ENCODE results near the gene ZFYVE9.
"Not testable (repeated sequence)": the region's sequence is repeated elsewhere in the genome, so short reads cannot be mapped to it uniquely, and the experiment has no call there.

The ZFYVE9 gene

GRCh38 chr1:52145137-52145536, 3.2 kb downstream of the ZFYVE9 start:
- DNase-seq (ENCODE audit: low read depth in 2 of 2) = no peak

- DNase-seq (ENCODE audit: low read depth in 2 of 2) = not testable (repeated sequence)
Measured at GRCh38 chr1:52150445-52150844, 8.6 kb downstream of the ZFYVE9 start.

GRCh38 chr1:52150946-52151345, 9.1 kb downstream of the ZFYVE9 start:
- no peak for DNase-seq (ENCODE audit: low read depth in 2 of 2)

DNA sequence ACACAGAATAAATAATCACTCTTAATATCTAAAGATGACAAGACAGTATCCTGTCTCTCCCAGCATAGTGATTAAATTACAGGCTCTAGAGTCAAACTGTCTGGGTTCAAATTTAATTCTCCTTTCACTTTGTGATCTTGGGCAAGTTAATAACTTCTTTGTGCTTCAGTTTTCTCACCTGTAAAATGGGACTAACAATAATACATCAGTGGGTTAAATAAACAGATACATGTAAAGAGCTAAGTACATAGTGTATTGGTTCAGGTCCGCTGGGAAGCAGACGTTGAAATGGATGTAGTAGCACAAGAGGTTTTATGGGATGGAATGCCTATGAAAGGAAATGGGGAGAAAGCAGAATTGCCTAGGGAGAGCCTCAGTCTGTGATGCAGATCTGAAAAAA, 10.7 kb downstream of the ZFYVE9 start:
- DNase-seq (ENCODE audit: low read depth in 2 of 2) = no peak

DNA sequence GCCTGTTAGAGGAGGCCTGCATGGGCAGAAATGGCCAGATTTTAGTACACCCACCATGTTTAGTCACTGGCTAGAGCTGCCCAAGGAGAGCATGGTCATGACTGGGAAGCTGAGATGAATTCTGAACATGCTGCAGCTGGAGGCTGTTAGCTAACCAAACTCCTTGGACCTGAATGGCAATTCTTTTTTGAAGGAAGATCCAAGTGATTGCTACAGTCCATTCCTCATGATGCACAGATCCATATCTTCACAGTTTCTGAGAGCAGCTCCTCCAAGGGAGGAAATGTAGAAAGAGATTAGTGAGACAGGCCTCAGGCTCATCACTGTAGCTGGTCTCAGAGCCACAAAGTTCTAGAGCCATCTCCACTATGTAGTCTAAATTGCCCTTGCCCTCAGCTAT, 11.1 kb downstream of the ZFYVE9 start:
- DNase-seq (ENCODE audit: low read depth in 2 of 2) = no peak

- no peak for DNase-seq (ENCODE audit: low read depth in 2 of 2)
Measured at GRCh38 chr1:52153898-52154297, 12.0 kb downstream of the ZFYVE9 start.

DNA sequence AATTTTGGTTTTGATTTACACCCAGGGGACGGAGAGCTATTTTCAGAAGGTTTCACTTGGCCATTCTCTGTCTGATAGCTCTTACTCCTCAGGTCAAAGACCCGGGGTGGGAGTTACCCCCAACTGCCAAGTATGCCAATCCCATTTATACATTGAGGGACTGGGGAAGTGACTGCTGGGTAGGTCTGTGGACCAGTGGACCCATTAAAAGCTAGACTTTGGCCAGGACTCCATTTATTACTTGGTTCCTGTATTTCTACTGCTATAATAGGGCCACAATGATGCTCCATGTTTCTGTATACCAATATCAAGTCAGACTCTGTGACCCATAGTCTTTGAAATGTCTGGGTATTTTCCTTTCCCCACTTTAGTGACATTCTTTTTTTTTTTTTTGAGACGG, 14.6 kb downstream of the ZFYVE9 start:
- DNase-seq (ENCODE audit: low read depth in 2 of 2) = no peak

DNA sequence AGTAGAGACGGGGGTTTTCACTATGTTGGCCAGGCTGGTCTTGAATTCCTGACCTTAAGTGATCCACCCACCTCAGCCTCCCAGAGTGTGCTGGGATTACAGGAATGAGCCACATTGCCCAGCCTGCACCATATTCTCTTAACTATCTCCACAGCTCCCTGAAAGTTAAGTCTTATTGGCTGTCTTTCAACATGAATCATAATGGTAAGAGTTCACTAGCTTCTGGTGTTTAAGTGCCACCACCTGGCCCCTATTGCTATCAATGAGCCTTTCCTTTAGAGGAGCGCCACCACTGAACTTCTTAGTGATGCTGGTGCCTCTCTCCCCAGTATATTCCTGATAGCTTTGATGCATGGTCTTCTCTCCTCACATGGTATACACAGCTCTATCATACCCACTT, 15.7 kb downstream of the ZFYVE9 start:
- DNase-seq (ENCODE audit: low read depth in 2 of 2) = no peak

DNA sequence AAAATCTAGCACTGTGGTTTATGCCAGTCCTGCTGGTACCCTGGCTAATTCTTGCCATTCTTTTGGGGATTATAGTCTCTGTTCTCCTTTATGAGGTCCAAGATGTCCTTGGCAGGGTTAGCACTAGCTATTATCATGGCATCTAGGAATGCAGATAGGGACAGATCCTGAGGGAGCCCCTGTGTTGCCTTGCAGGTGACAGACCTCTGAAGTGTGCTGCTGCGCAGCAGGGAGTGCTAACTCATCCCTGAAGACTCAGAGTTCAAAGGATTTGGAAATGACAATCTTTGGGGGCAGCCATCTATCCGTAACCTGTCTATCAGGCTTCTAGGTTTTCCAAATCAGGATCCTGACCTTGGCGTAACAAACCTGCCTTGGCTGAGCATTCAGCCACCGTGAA, 16.3 kb downstream of the ZFYVE9 start:
- no peak for DNase-seq (ENCODE audit: low read depth in 2 of 2)

DNA sequence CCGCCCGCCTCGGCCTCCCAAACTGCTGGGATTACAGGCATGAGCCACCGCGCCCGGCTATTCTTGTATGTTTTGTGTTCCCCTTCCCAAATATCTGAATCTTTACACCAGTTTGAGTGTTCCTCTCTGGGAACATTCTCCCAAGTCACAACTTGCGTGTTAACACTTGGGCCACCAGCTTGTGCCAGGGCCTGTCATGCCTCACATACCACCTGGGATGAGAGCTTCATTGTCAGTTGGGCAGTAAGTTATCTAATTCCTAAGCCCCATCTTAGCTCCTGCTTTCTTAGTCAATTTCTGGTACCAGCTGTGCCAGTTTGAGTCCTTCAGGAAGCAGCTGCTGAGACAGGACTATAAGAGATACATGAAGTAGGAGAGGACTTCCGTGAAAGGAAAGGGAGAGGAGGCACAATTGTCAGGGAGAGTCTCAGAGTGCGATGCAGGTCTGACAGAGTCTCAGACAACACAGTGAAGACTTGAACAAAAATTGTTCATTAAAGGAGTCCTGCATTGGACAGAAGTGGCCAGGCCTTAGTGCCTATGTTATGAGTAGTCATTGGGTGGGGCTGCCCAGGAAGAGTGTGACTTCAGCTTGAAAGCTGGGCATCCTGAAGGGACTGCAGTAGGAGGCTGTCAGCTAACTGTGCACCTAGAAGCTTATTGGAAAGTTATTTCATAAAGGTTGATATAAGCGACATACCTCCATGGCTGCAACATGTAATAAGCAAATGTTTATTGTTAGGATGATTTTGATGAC, 17.3 kb downstream of the ZFYVE9 start:
- no peak for DNase-seq (ENCODE audit: low read depth in 2 of 2)

GRCh38 chr1:52162947-52163346, 21.1 kb downstream of the ZFYVE9 start:
- no peak for DNase-seq (ENCODE audit: low read depth in 2 of 2)

DNA sequence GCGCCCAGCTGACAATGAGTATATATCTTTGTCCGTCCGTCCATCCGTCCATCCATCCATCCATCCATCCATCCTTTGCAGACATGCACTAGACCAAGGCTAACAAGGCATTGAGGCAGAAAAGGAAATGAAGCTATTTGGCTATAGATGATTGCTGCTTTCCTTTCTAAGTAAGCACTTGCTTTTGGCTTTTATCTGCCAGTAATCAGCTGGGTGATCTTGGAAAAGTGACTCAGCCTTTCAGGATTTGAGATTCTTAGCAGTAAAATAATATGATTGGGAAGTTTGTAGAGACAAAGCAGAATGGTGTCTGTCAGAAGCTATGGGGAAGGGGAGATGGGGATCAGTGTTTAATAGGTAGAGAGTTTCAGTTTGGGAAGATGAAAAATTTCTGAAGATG, 22.7 kb downstream of the ZFYVE9 start:
- no peak for DNase-seq (ENCODE audit: low read depth in 2 of 2)

DNA sequence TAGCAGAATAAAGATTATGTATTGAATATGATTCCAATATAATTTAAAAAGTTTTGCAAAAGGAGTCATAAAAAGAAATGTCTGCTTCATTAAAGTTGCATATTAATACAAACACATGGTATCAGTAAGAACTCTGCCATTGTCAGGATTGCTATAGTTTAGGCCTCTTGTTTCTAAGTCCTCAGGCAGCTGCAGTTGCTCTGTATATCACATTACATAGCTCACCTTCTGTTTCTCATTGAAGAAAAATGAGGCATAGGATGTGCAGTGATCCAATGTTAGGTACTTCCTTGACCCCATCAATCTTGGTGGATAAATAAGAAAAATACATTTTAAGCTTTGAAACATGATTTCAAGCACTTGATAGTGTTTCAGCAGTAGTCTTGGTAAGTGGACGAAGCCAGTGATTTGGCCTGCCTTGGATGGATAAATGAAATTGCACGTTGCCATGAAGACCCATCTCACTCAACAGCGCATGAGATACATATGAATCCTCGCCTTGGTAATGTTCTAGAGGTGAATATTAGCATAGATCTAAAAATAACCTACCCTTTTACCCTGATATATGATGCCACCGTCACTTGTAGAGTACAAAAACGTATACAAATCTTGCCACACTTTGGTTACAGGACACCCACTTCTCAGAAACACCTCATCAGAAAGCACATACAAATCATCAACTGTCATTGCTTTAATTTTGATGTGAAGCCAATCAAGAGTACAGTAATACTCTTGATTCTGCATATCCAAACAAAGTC, 25.3 kb downstream of the ZFYVE9 start:
- no peak for DNase-seq (ENCODE audit: low read depth in 2 of 2)

- DNase-seq (ENCODE audit: low read depth in 2 of 2) = no peak
Measured at GRCh38 chr1:52168373-52169080, 26.6 kb downstream of the ZFYVE9 start.

DNA sequence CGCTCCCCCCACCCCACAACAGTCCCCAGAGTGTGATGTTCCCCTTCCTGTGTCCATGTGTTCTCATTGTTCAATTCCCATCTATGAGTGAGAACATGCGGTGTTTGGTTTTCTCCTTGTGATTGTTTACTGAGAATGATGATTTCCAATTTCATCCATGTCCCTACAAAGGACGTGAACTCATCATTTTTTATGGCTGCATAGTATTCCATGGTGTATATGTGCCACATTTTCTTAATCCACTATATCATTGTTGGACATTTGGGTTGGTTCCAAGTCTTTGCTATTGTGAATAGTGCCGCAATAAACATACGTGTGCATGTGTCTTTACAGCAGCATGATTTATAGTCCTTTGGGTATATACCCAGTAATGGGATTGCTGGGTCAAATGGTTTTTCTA, 29.3 kb downstream of the ZFYVE9 start:
- DNase-seq (ENCODE audit: low read depth in 2 of 2) = not testable (repeated sequence)

DNA sequence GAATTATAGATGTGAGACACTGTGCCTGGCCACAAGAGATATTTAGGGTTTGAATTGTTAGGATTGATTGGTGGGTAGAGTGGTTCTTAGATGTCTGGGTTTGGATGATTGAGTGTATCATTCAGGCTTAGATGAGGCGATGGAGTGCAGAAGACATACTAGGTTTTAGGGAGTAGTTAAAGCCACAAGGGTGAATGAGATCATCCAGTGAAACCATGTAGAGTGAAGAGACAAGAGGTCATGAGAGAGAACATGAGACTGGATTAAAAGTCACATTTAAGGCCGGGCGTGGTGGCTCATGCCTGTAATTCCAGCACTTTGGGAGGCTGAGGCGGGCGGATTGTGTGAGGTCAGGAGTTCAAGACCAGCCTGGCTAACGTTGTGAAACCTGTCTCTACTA, 37.2 kb downstream of the ZFYVE9 start:
- no peak for DNase-seq (ENCODE audit: low read depth in 2 of 2)

DNA sequence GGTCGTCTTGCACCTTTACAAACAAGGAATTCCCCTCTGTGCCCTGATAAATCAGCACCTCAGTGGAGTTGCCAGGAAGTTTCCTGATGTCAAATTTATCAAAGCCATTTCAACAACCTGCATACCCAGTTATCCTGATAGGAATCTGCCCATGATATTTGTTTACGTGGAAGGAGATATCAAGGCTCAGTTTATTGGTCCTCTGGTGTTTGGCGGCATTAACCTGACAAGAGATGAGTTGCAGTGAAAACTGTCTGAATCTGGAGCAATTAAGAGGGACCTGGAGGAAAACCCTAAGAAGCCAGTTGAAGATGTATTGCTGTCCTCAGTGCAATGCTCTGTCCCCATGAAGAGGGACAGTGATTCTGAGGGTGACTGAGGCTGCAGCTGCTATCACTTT, 38.3 kb downstream of the ZFYVE9 start:
- no peak for DNase-seq (ENCODE audit: low read depth in 2 of 2)

DNA sequence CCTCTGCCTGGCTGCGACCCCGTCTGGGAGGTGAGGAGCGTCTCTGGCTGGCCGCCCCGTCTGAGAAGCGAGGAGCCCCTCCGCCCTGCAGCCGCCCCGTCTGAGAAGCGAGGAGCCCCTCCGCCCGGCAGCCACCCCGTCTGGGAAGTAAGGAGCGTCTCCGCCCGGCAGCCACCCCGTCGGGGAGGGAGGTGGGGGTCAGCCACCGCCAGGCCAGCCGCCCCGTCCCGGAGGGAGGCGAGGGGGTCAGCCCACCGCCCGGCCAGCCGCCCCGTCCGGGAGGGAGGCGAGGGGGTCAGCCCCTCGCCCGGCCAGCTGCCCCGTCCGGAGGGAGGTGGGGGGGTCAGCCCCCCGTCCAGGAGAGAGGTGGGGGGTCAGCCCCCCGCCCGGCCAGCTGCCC, 39.9 kb downstream of the ZFYVE9 start:
- not testable (repeated sequence) for DNase-seq (ENCODE audit: low read depth in 2 of 2)

- DNase-seq (ENCODE audit: low read depth in 2 of 2) = not testable (repeated sequence)
Measured at GRCh38 chr1:52182328-52182727, 40.4 kb downstream of the ZFYVE9 start.

DNA sequence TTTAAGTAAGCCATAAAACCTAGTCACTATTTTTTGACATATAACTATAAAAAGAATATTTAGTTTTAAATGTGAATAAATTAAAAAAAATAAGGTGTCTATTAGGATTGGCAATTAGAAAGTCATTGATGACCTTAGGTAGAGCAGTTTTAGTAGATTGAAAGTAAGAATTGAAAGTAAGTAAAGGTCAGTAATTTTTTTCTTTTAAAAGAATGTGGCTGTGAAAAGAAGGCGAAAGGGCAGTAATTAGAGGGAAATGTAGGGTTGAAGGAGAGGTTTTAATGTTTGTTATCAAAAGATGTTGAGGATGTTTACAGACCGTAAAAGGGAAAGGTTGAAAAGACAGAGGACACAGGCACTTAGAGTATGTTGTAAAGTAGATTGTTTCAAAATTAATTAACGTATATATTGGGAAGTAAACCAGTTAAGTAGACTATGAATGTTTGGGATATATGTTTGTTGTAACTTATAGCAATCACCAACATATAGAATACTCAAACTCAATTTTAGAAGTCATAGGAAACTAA, 41.0 kb downstream of the ZFYVE9 start:
- no peak for DNase-seq (ENCODE audit: low read depth in 2 of 2)

- DNase-seq (ENCODE audit: low read depth in 2 of 2) = no peak
Measured at GRCh38 chr1:52186449-52186848, 44.6 kb downstream of the ZFYVE9 start.

DNA sequence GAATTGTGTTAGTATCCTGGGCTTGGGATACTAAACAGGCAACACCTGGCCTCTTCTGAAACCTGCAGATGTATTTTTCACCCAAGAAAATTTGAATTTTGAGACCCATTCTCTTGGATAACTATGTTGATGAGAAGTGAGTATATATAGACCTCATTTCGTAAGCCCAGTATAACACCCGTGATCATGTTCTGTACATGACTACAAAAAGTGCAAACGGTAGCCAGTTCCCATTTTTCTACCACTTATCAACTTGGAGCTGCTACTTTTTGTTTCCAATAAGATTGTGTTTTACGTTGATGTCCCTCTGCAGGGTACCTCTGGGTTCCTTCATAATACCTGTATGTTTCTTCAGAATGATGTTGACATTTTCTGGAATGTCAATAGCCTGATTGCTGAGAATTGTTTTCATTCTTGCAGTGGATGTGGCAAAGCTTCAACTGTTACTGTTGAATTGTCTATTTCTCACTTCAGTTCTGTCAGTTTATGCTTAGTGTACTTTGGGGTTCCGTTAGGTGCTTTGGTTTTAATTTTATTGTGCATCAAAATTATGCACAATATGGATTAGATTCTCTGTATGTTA, 48.1 kb downstream of the ZFYVE9 start:
- no peak for DNase-seq (ENCODE audit: low read depth in 2 of 2)
